ENCODE data around the gene MTF2.
"Not testable (repeated sequence)": the region's sequence is repeated elsewhere in the genome, so short reads cannot be mapped to it uniquely, and the experiment has no call there.

MTF2 gene

GRCh38 chr1:93164816-93165215 lies 85.7 kb downstream of the MTF2 start:
- Histone ChIP-seq H3K9ac (ENCODE audit: low read length) (no peak overlapping the region), H3K9me2 (replicated peaks; ENCODE audit: insufficient read depth, low read length) (no peaks in the 10 kb centered on the region), H3F3A (ENCODE audit: insufficient read depth, low read length) (no peaks in the 10 kb centered on the region), H3K36me3 (replicated peaks; ENCODE audit: insufficient read depth, low read length) (no peaks in the 10 kb centered on the region), H3K4me1 (ENCODE audit: low read length) (no peaks in the 10 kb centered on the region), H3K4me3 (ENCODE audit: low read length) (no peak overlapping the region), H2AFZ (ENCODE audit: low read length) (no peak overlapping the region), H3K27me3 (replicated peaks; ENCODE audit: insufficient read depth, low read length) (no peaks in the 10 kb centered on the region), H3K27ac (ENCODE audit: low read length) (no peak overlapping the region), H3K4me2 (ENCODE audit: low read depth, low read length) (no peak overlapping the region), H4K20me1 (ENCODE audit: insufficient read depth, low read length) (no peaks in the 10 kb centered on the region), H3K9me3 (replicated peaks; ENCODE audit: insufficient read depth, low read length) (no peaks in the 10 kb centered on the region), H3K79me2 (ENCODE audit: low read length) (peaks cover 77% of the 10 kb centered on the region)
- TF ChIP-seq, protein P1, sequence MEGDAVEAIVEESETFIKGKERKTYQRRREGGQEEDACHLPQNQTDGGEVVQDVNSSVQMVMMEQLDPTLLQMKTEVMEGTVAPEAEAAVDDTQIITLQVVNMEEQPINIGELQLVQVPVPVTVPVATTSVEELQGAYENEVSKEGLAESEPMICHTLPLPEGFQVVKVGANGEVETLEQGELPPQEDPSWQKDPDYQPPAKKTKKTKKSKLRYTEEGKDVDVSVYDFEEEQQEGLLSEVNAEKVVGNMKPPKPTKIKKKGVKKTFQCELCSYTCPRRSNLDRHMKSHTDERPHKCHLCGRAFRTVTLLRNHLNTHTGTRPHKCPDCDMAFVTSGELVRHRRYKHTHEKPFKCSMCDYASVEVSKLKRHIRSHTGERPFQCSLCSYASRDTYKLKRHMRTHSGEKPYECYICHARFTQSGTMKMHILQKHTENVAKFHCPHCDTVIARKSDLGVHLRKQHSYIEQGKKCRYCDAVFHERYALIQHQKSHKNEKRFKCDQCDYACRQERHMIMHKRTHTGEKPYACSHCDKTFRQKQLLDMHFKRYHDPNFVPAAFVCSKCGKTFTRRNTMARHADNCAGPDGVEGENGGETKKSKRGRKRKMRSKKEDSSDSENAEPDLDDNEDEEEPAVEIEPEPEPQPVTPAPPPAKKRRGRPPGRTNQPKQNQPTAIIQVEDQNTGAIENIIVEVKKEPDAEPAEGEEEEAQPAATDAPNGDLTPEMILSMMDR (IDR thresholded peaks at IDR 0.05; ENCODE audit: low read length): no peak
- TF ChIP-seq EZH2 (optimal IDR thresholded peaks at IDR 0.05; ENCODE audit: low read depth, low read length) (no peak), EZH2phosphoT487 (IDR thresholded peaks at IDR 0.05; ENCODE audit: low read length) (no peak)
- DNase-seq: no peak

DNA sequence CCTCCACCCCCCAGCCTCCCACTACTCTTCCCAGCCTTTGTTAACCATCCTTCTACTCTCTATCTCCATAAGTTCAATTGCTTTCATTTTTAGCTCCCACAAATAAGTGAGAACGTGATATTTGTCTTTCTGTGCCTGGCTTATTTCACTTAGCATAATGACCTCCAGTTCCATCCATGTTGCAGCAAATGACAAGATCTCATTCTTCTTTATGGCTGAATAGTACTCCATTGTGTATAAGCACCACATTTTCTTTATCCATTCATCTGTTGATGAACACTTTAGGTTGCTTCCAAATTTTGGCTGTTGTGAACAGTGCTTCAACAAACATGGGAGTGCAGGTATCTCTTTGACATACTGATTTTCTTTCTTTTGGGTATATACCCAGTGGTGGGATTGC lies 86.8 kb downstream of the MTF2 start:
- not testable (repeated sequence) for H3K27ac ChIP-seq (ENCODE audit: low read length); H4K20me1 ChIP-seq (ENCODE audit: insufficient read depth, low read length); H3K4me2 ChIP-seq (ENCODE audit: low read depth, low read length); H3K9me2 ChIP-seq (replicated peaks; ENCODE audit: insufficient read depth, low read length); H3K27me3 ChIP-seq (replicated peaks; ENCODE audit: insufficient read depth, low read length); H3K9ac ChIP-seq (ENCODE audit: low read length); H3K36me3 ChIP-seq (replicated peaks; ENCODE audit: insufficient read depth, low read length); DNase-seq; H3K9me3 ChIP-seq (replicated peaks; ENCODE audit: insufficient read depth, low read length); H3F3A ChIP-seq (ENCODE audit: insufficient read depth, low read length); H3K4me1 ChIP-seq (ENCODE audit: low read length); H2AFZ ChIP-seq (ENCODE audit: low read length); H3K4me3 ChIP-seq (ENCODE audit: low read length)
- H3K79me2 ChIP-seq (ENCODE audit: low read length): peaks cover 85% of the 10 kb centered on the region

- no peaks in the 10 kb centered on the region for H3F3A ChIP-seq (ENCODE audit: insufficient read depth, low read length)
- no peaks in the 10 kb centered on the region for H3K9me2 ChIP-seq (replicated peaks; ENCODE audit: insufficient read depth, low read length)
- DNase-seq: no peak
- H3K4me2 ChIP-seq (ENCODE audit: low read depth, low read length): no peak overlapping the region
- no peaks in the 10 kb centered on the region for H3K9me3 ChIP-seq (replicated peaks; ENCODE audit: insufficient read depth, low read length)
- TF ChIP-seq EZH2phosphoT487 (IDR thresholded peaks at IDR 0.05; ENCODE audit: low read length): no peak
- no peak for TF ChIP-seq EZH2 (optimal IDR thresholded peaks at IDR 0.05; ENCODE audit: low read depth, low read length)
- TF ChIP-seq, protein P1 (IDR thresholded peaks at IDR 0.05; ENCODE audit: low read length): no peak
- no peaks in the 10 kb centered on the region for H3K36me3 ChIP-seq (replicated peaks; ENCODE audit: insufficient read depth, low read length)
- no peak overlapping the region for H3K9ac ChIP-seq (ENCODE audit: low read length)
- H4K20me1 ChIP-seq (ENCODE audit: insufficient read depth, low read length): no peaks in the 10 kb centered on the region
- H3K27me3 ChIP-seq (replicated peaks; ENCODE audit: insufficient read depth, low read length): no peaks in the 10 kb centered on the region
- no peak overlapping the region for H3K4me3 ChIP-seq (ENCODE audit: low read length)
- H3K79me2 ChIP-seq (ENCODE audit: low read length): peaks cover 85% of the 10 kb centered on the region
- no peak overlapping the region for H2AFZ ChIP-seq (ENCODE audit: low read length)
- H3K4me1 ChIP-seq (ENCODE audit: low read length): no peaks in the 10 kb centered on the region
- H3K27ac ChIP-seq (ENCODE audit: low read length): no peak overlapping the region
Observed at GRCh38 chr1:93167006-93167405, 87.9 kb downstream of the MTF2 start.

DNA sequence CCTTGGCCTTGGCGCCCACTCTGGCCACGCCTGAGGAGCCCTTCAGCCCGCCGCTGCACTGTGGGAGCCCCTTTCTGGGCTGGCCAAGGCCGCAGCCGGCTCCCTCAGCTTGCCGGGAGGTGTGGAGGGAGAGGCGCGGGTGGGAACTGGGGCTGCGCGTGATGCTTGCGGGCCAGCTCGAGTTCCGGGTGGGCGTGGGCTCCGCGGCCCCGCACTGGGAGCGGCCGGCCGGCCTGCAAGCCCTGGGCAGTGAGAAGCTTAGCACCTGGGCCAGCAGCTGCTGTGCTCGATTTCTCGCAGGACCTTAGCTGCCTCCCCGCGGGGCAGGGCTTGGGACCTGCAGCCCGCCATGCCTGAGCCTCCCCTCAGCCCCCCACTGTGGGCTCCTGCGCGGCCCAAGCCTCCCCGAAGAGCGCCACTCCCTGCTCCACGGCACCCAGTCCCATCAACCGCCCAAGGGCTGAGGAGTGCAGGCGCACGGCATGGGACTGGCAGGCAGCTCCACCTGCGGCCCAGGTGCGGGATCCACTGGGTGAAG lies 91.1 kb downstream of the MTF2 start:
- DNase-seq; H3K36me3 ChIP-seq (replicated peaks; ENCODE audit: insufficient read depth, low read length); H2AFZ ChIP-seq (ENCODE audit: low read length); H3K9me3 ChIP-seq (replicated peaks; ENCODE audit: insufficient read depth, low read length); H3K9me2 ChIP-seq (replicated peaks; ENCODE audit: insufficient read depth, low read length); H3K4me2 ChIP-seq (ENCODE audit: low read depth, low read length); H3K4me3 ChIP-seq (ENCODE audit: low read length); H3K27me3 ChIP-seq (replicated peaks; ENCODE audit: insufficient read depth, low read length); H3K27ac ChIP-seq (ENCODE audit: low read length); H4K20me1 ChIP-seq (ENCODE audit: insufficient read depth, low read length); H3K9ac ChIP-seq (ENCODE audit: low read length); H3K4me1 ChIP-seq (ENCODE audit: low read length); H3F3A ChIP-seq (ENCODE audit: insufficient read depth, low read length): not testable (repeated sequence)
- peaks cover 86% of the 10 kb centered on the region for H3K79me2 ChIP-seq (ENCODE audit: low read length)

All from MM.1S (cell line).